Middle frontal gyrus (tissue), 1 donor: ENCODE data around the gene BRI3BP.
A peak's percentile ranks its signal among the peaks of the same experiment; 100 is the strongest.

ENCODE experiments used
- DNase-seq: peaks from one replicate; pipeline ENCODE4 v3.0.0-alpha.2; 2015; ENCODE audit warnings: low spot score; ENCODE audit errors: extremely low spot score

BRI3BP gene

GRCh38 chr12:124993626-124994436, at the start of gene BRI3BP:
Gene BRI3BP, plus strand, starts transcription at chr12:124993645. Its CDS starts 146 bp downstream, at chr12:124993791.
- peak; percentile 29 for DNase-seq

GRCh38 chr12:124946447-124946793, 47.0 kb upstream of the BRI3BP start:
- no peak for DNase-seq

GRCh38 chr12:124947013-124947412, 46.4 kb upstream of the BRI3BP start:
- DNase-seq = no peak

- DNase-seq = no peak
These were observed 45.7 kb upstream of the BRI3BP start for GRCh38 chr12:124947561-124948398.

- DNase-seq = no peak
These were observed 44.4 kb upstream of the BRI3BP start for GRCh38 chr12:124949066-124949465.

- DNase-seq = no peak
These were observed 43.4 kb upstream of the BRI3BP start for GRCh38 chr12:124949779-124950728.

GRCh38 chr12:124952295-124952694, 41.1 kb upstream of the BRI3BP start:
- DNase-seq = no peak

GRCh38 chr12:124952801-124953200, 40.6 kb upstream of the BRI3BP start:
- DNase-seq = no peak

GRCh38 chr12:124953689-124954405, 39.6 kb upstream of the BRI3BP start:
- no peak for DNase-seq

GRCh38 chr12:124954771-124955170, 38.7 kb upstream of the BRI3BP start:
- no peak for DNase-seq

GRCh38 chr12:124956571-124956970, 36.9 kb upstream of the BRI3BP start:
- DNase-seq = no peak

GRCh38 chr12:124961055-124961454, 32.4 kb upstream of the BRI3BP start:
- no peak for DNase-seq

- no peak for DNase-seq
These were observed 30.2 kb upstream of the BRI3BP start for GRCh38 chr12:124963211-124963610.

- no peak for DNase-seq
These were observed 29.2 kb upstream of the BRI3BP start for GRCh38 chr12:124964251-124964650.

- DNase-seq = no peak
These were observed 28.5 kb upstream of the BRI3BP start for GRCh38 chr12:124964836-124965462.

- no peak for DNase-seq
These were observed 26.3 kb upstream of the BRI3BP start for GRCh38 chr12:124967016-124967739.

- DNase-seq = no peak
These were observed 24.8 kb upstream of the BRI3BP start for GRCh38 chr12:124968656-124969055.

GRCh38 chr12:124970647-124971402, 22.6 kb upstream of the BRI3BP start:
- DNase-seq = no peak

- DNase-seq = no peak
These were observed 21.8 kb upstream of the BRI3BP start for GRCh38 chr12:124971603-124972002.
